HCT116 (cell line): ENCODE data around the gene CELF4. TPM values are rescaled to one million over a fixed set of nuclear protein-coding genes. Genes with fewer than 3 reads are reported as not detected.

ENCODE experiments used
- ATAC-seq: fragments of 200-7000 bp; cut with Tn5 transposase; 2 replicates; pipeline ENCODE4 v1.9.1; 2020; ENCODE audit warnings: mild to moderate bottlenecking, moderate library complexity
- BruUV-seq: library from RNA; stranded (reverse); fragments of 400-500 nt; replicated peaks from 2 replicates; lab custom pipeline; 2021; lab: Mats Ljungman, UMichigan
- CTCF ChIA-PET: fragments of 300-600 bp; sonication (Branson Sonifier 250); formaldehyde crosslinking; loops from one replicate; lab custom pipeline; 2021; ENCODE audit warnings: antibody characterized with exemption; lab: Charles Lee
- POLR2A ChIA-PET: fragments of 300-600, 350-600 bp; sonication (Branson Sonifier 250); formaldehyde crosslinking; loops from one replicate; lab custom pipeline; 2021; ENCODE audit warnings: antibody characterized with exemption; lab: Charles Lee
- RAD21 ChIA-PET, 2 experiments: fragments of 300-600 bp; sonication (Branson Sonifier 250); formaldehyde crosslinking; loops; one replicate each; lab custom pipeline; 2023; ENCODE audit warnings: low total read pairs in 2 of 2; ENCODE audit not compliant: uncharacterized antibody in 2 of 2, unreplicated experiment in 2 of 2, low non-redundant PET in 1 of 2; lab: Charles Lee
- DNase-seq: peaks from one replicate; pipeline ENCODE4 v3.0.0-alpha.2; 2010; ENCODE audit warnings: low read depth, low spot score
- H2AFZ ChIP-seq: fragments of 200-600 bp; shearing (Covaris generic), sonication (generic); 2 replicates; pipeline ENCODE4 v1.6.1; 2017; ENCODE audit warnings: low read depth, mixed run types, mixed read lengths, antibody characterized with exemption, low read length; ENCODE audit not compliant: poor library complexity, severe bottlenecking
- H3K27ac ChIP-seq: 2 replicates; pipeline ENCODE4 v1.5.1; 2012; ENCODE audit warnings: low read depth, low read length
- H3K27me3 ChIP-seq: fragments of 200-600 bp; sonication (generic); 2 replicates; pipeline ENCODE4 v1.6.1; 2016; ENCODE audit warnings: mixed run types, low read length, mixed read lengths; ENCODE audit not compliant: insufficient read depth
- H3K36me3 ChIP-seq, 2 experiments: fragments of 200-500 bp in 1 of 2; fragments of 200-600 bp in 1 of 2; sonication (Bioruptor generic) in 1 of 2; sonication (generic) in 1 of 2; 2 replicates each; pipeline versions ENCODE4 v1.5.1 to v1.6.1; 2014 to 2016; ENCODE audit warnings: low read length in 2 of 2, inconsistent platforms in 1 of 2, mixed read lengths in 1 of 2, mixed run types in 1 of 2; ENCODE audit not compliant: insufficient read depth in 2 of 2, control insufficient read depth in 1 of 2
- H3K4me1 ChIP-seq, 2 experiments: fragments of 200-600 bp in 1 of 2; sonication (generic) in 1 of 2; 2 replicates each; pipeline versions ENCODE4 v1.5.1 to v1.6.1; 2012 to 2017; ENCODE audit warnings: low read length in 2 of 2, inconsistent platforms in 1 of 2, mild to moderate bottlenecking in 1 of 2, mixed read lengths in 1 of 2, mixed run types in 1 of 2, moderate library complexity in 1 of 2; ENCODE audit not compliant: insufficient read depth in 2 of 2, control insufficient read depth in 1 of 2
- H3K4me2 ChIP-seq: fragments of 200-600 bp; sonication (generic); 2 replicates; pipeline ENCODE4 v1.6.1; 2017; ENCODE audit warnings: mixed run types, low read length, mixed read lengths
- H3K4me3 ChIP-seq, 2 experiments: fragments of 200-600 bp in 1 of 2; sonication (generic) in 1 of 2; replicated peaks in 1 of 2; 2 replicates each; pipeline ENCODE4 v1.5.1; 2011 to 2016; ENCODE audit warnings: low read length in 2 of 2, control low read depth in 1 of 2, low read depth in 1 of 2, mild to moderate bottlenecking in 1 of 2, mixed read lengths in 1 of 2, mixed run types in 1 of 2
- H3K79me2 ChIP-seq: fragments of 200-600 bp; sonication (generic); 2 replicates; pipeline ENCODE4 v1.6.1; 2017; ENCODE audit warnings: mild to moderate bottlenecking, mixed run types, low read length, moderate library complexity, mixed read lengths; ENCODE audit not compliant: insufficient read depth
- H3K9ac ChIP-seq: fragments of 200-600 bp; sonication (generic); 2 replicates; pipeline ENCODE4 v1.6.1; 2016; ENCODE audit warnings: low read length, mixed read lengths
- H3K9me2 ChIP-seq: fragments of 200-600 bp; sonication (generic), shearing (Covaris generic); 2 replicates; pipeline ENCODE4 v1.6.1; 2017; ENCODE audit warnings: mixed run types, mild to moderate bottlenecking, moderate library complexity; ENCODE audit not compliant: insufficient read depth
- H3K9me3 ChIP-seq, 2 experiments: fragments of 200-500 bp in 1 of 2; fragments of 200-600 bp in 1 of 2; sonication (Bioruptor generic) in 1 of 2; sonication (generic) in 1 of 2; 2 replicates each; pipeline ENCODE4 v1.6.1; 2014 to 2017; ENCODE audit warnings: low read length in 2 of 2, mixed read lengths in 2 of 2, inconsistent platforms in 1 of 2, low read depth in 1 of 2, mild to moderate bottlenecking in 1 of 2, mixed run types in 1 of 2, moderate library complexity in 1 of 2; ENCODE audit not compliant: control insufficient read depth in 1 of 2, insufficient read depth in 1 of 2
- H4K20me1 ChIP-seq: fragments of 200-600 bp; sonication (generic), shearing (Covaris generic); 2 replicates; pipeline ENCODE4 v1.6.1; 2017; ENCODE audit warnings: mixed run types, mild to moderate bottlenecking, moderate library complexity; ENCODE audit not compliant: insufficient read depth
- CEBPB ChIP-seq: IDR thresholded peaks from 2 replicates; pipeline ENCODE4 v1.6.1; 2012; ENCODE audit warnings: low read depth
- EGR1 ChIP-seq: IDR thresholded peaks from 2 replicates; pipeline ENCODE4 v1.6.1; 2012; ENCODE audit warnings: low read depth
- ELF1 ChIP-seq: IDR thresholded peaks from 2 replicates; pipeline ENCODE4 v1.6.1; 2012; ENCODE audit warnings: low read depth, borderline replicate concordance
- EZH2 ChIP-seq: fragments of 200-600 bp; sonication (generic); IDR thresholded peaks from 2 replicates; pipeline ENCODE4 v1.6.1; 2017; ENCODE audit warnings: antibody characterized with exemption, mixed run types
- EZH2phosphoT487 ChIP-seq: fragments of 200-600 bp; IDR thresholded peaks from 2 replicates; pipeline ENCODE4 v1.6.1; 2018; ENCODE audit warnings: antibody characterized with exemption, borderline replicate concordance
- JUND ChIP-seq: IDR thresholded peaks from 2 replicates; pipeline ENCODE4 v1.6.1; 2012
- POLR2A ChIP-seq: IDR thresholded peaks from 2 replicates; pipeline ENCODE4 v1.7.0; 2011; ENCODE audit warnings: borderline replicate concordance; ENCODE audit not compliant: insufficient read depth, insufficient read length; ENCODE audit errors: extremely low read depth
- RAD21 ChIP-seq: IDR thresholded peaks from 2 replicates; pipeline ENCODE4 v1.6.1; 2012; ENCODE audit warnings: low read depth, mild to moderate bottlenecking
- SIN3A ChIP-seq: IDR thresholded peaks from 2 replicates; pipeline ENCODE4 v1.6.1; 2012; ENCODE audit warnings: low read depth
- SP1 ChIP-seq: IDR thresholded peaks from 2 replicates; pipeline ENCODE4 v1.6.1; 2012; ENCODE audit warnings: low read depth
- YY1 ChIP-seq: IDR thresholded peaks from 2 replicates; pipeline ENCODE4 v1.6.1; 2011; ENCODE audit warnings: low read length, low read depth, moderate library complexity, mild to moderate bottlenecking; ENCODE audit not compliant: insufficient replicate concordance; ENCODE audit errors: extremely low read depth
- ZFX ChIP-seq: fragments of 450-650 bp; IDR thresholded peaks from 2 replicates; pipeline ENCODE4 v1.6.1; 2017
- intact Hi-C: fragments of 100-400 bp; cut with micrococcal nuclease; formaldehyde crosslinking; loops from 2 replicates; pipeline ENCODE4 v1.10.0; 2022
- total RNA-seq: library from RNA; stranded (reverse); gene quantifications from one replicate; pipeline ENCODE4 v1.2.1, GENCODE V29; 2021; ENCODE audit not compliant: unreplicated experiment
- TF ChIP-seq, protein P1 (sequence below), 3 experiments: fragments of 200-600 bp in 1 of 3; sonication (generic) in 1 of 3; IDR thresholded peaks in 2 of 3; conservative IDR thresholded peaks in 1 of 3; 2 replicates each; pipeline ENCODE4 v1.5.1; 2012 to 2017; ENCODE audit warnings: low read depth in 2 of 3, low read length in 2 of 3, antibody characterized with exemption in 1 of 3, borderline replicate concordance in 1 of 3, control low read depth in 1 of 3, mild to moderate bottlenecking in 1 of 3, mixed read lengths in 1 of 3, mixed run types in 1 of 3, moderate library complexity in 1 of 3; ENCODE audit not compliant: insufficient read depth in 1 of 3
- TF ChIP-seq, protein P2 (sequence below): IDR thresholded peaks from 2 replicates; pipeline ENCODE4 v1.6.1; 2012
- TF ChIP-seq, protein P3 (sequence below): IDR thresholded peaks from 2 replicates; pipeline ENCODE4 v1.6.1; 2011; ENCODE audit warnings: mild to moderate bottlenecking, low read length, moderate library complexity; ENCODE audit not compliant: insufficient replicate concordance; ENCODE audit errors: extremely low read depth
- TF ChIP-seq, protein P4 (sequence below): IDR thresholded peaks from 2 replicates; pipeline ENCODE4 v1.6.1; 2012

The CELF4 gene
- total RNA-seq, 1 experiment from 2014 or later: not detected

DNA sequence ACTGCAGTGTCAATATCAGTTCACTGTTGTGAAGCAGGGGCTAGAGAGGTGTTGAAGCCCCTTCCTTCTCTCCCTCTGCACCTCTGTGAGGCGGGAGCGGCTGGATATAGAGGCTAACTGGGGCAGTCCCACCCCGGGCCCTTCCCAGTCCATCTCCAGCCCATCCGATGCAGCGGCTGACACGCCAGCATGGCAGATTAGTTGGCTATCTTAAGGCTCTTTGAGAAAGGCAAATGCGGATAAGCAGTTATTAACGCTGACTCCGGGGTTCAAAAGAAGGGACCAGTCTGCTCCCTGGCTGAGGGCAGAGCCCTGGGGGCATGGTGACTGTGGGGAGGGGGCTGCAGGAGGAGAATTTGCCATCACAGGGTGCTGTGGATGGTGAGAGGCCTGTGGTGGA lies 76.6 kb downstream of the CELF4 start:
- intact Hi-C loops: no loop called here
- CTCF ChIA-PET: no interaction called here

DNA sequence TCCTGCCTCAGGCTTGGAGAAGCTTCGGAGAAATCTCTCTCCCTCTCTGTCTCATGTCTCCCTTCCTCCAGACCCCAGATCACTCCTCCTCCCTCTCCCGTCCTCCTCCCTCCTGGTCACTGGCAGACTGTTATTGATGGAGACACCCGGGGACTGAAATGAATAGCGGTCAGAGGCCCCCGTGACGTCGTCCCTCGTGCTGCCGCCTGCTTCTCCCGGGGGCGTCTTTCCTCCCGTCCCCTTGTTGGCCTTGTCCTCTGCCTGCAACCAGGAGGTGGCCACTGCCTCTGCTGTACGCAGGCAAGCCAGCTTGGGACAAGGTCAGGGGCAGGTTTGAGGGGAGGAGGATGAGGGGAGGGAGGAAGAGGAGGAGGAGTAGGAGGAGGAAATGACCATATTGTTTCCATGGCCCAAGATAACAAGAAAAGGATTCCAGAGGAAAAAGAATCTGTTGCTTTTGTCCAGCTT lies 78.2 kb downstream of the CELF4 start:
- no peaks in the 10 kb centered on the region for H3K9me3 ChIP-seq
- no peak for ATAC-seq
- H2AFZ ChIP-seq: no peak overlapping the region
- no peaks in the 10 kb centered on the region for H3K9me2 ChIP-seq
- DNase-seq: no peak
- no peaks in the 10 kb centered on the region for H4K20me1 ChIP-seq
- H3K9ac ChIP-seq: no peak overlapping the region
- ChIA-PET RAD21 (no interaction called here), CTCF (no interaction called here), POLR2A (no interaction called here)
- BruUV-seq: no TSS peak
- H3K4me2 ChIP-seq: no peak overlapping the region
- H3K27ac ChIP-seq: no peak overlapping the region
- H3K27me3 ChIP-seq: peaks cover 41% of the 10 kb centered on the region
- H3K4me1 ChIP-seq: peaks cover 0 to 6% of the 10 kb centered on the region in 2 experiments; a peak in 2 of 4 replicates
- no peak overlapping the region for H3K4me3 ChIP-seq
- no peaks in the 10 kb centered on the region for H3K36me3 ChIP-seq
- TF ChIP-seq EZH2phosphoT487: no peak
- TF ChIP-seq POLR2A: no peak
- TF ChIP-seq, protein P1, sequence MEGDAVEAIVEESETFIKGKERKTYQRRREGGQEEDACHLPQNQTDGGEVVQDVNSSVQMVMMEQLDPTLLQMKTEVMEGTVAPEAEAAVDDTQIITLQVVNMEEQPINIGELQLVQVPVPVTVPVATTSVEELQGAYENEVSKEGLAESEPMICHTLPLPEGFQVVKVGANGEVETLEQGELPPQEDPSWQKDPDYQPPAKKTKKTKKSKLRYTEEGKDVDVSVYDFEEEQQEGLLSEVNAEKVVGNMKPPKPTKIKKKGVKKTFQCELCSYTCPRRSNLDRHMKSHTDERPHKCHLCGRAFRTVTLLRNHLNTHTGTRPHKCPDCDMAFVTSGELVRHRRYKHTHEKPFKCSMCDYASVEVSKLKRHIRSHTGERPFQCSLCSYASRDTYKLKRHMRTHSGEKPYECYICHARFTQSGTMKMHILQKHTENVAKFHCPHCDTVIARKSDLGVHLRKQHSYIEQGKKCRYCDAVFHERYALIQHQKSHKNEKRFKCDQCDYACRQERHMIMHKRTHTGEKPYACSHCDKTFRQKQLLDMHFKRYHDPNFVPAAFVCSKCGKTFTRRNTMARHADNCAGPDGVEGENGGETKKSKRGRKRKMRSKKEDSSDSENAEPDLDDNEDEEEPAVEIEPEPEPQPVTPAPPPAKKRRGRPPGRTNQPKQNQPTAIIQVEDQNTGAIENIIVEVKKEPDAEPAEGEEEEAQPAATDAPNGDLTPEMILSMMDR (IDR thresholded peaks at IDR 0.05 in 2 of 3, conservative IDR thresholded peaks at IDR 0.05 in 1 of 3; ENCODE audit: borderline replicate concordance in 1 of 3, insufficient read depth in 1 of 3, low read depth in 2 of 3, low read length in 2 of 3): no peak
- TF ChIP-seq CEBPB: no peak
- no peak for TF ChIP-seq SIN3A
- TF ChIP-seq, protein P2, sequence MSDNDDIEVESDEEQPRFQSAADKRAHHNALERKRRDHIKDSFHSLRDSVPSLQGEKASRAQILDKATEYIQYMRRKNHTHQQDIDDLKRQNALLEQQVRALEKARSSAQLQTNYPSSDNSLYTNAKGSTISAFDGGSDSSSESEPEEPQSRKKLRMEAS: no peak
- no peak for TF ChIP-seq ELF1
- no peak for TF ChIP-seq EGR1
- no peak for TF ChIP-seq EZH2
- TF ChIP-seq, protein P3, sequence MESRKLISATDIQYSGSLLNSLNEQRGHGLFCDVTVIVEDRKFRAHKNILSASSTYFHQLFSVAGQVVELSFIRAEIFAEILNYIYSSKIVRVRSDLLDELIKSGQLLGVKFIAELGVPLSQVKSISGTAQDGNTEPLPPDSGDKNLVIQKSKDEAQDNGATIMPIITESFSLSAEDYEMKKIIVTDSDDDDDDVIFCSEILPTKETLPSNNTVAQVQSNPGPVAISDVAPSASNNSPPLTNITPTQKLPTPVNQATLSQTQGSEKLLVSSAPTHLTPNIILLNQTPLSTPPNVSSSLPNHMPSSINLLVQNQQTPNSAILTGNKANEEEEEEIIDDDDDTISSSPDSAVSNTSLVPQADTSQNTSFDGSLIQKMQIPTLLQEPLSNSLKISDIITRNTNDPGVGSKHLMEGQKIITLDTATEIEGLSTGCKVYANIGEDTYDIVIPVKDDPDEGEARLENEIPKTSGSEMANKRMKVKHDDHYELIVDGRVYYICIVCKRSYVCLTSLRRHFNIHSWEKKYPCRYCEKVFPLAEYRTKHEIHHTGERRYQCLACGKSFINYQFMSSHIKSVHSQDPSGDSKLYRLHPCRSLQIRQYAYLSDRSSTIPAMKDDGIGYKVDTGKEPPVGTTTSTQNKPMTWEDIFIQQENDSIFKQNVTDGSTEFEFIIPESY: no peak
- TF ChIP-seq RAD21: no peak
- no peak for TF ChIP-seq SP1
- TF ChIP-seq YY1: no peak
- TF ChIP-seq, protein P4, sequence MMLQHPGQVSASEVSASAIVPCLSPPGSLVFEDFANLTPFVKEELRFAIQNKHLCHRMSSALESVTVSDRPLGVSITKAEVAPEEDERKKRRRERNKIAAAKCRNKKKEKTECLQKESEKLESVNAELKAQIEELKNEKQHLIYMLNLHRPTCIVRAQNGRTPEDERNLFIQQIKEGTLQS: no peak
- intact Hi-C loops: no loop called here
- no peaks in the 10 kb centered on the region for H3K79me2 ChIP-seq

More for the DNA sequence above, 76.6 kb downstream of the CELF4 start:
- Histone ChIP-seq H3K27me3 (peaks cover 46% of the 10 kb centered on the region), H3K27ac (no peak overlapping the region), H3K4me3 (no peak overlapping the region), H4K20me1 (no peaks in the 10 kb centered on the region), H3K9me3 (no peaks in the 10 kb centered on the region), H3K79me2 (no peaks in the 10 kb centered on the region), H3K4me1 (peaks cover 0 to 6% of the 10 kb centered on the region in 2 experiments; a peak in 2 of 4 replicates), H3K4me2 (no peak overlapping the region), H3K36me3 (no peaks in the 10 kb centered on the region), H3K9ac (no peak overlapping the region), H3K9me2 (no peaks in the 10 kb centered on the region), H2AFZ (no peak overlapping the region)
- BruUV-seq: no TSS peak
- DNase-seq (no peak), ATAC-seq (no peak)
- no peak for TF ChIP-seq ZFX
- TF ChIP-seq JUND: no peak
- TF ChIP-seq EZH2: no peak
- POLR2A ChIA-PET: no interaction called here
- RAD21 ChIA-PET: no interaction called here
